Astrocyte (in vitro differentiated cells and primary cell): ENCODE data around the gene TWIST2. TPM values are rescaled to one million over a fixed set of nuclear protein-coding genes. Genes with fewer than 3 reads are reported as not detected.
A peak's percentile ranks its signal among the peaks of the same experiment; 100 is the strongest.

Experiments used
- DNase-seq: peaks from one replicate; pipeline ENCODE4 v3.0.0-alpha.2; 2010; ENCODE audit warnings: low read depth
- FAIRE-seq: peaks from 2 replicates; lab custom pipeline; 2011; peaks lifted over from hg19 to GRCh38; lab: Jason Lieb, UNC
- H2AFZ ChIP-seq: 2 replicates; pipeline ENCODE4 v1.6.0; 2012; ENCODE audit warnings: low read depth, low read length, inconsistent platforms
- H3K27ac ChIP-seq: 2 replicates; pipeline ENCODE4 v1.5.1; 2011; ENCODE audit warnings: low read depth, low read length, inconsistent platforms
- H3K27me3 ChIP-seq: 2 replicates; pipeline ENCODE4 v1.6.0; 2011; ENCODE audit warnings: low read length, inconsistent platforms; ENCODE audit not compliant: insufficient read depth
- H3K36me3 ChIP-seq: 2 replicates; pipeline ENCODE4 v1.5.1; 2011; ENCODE audit warnings: low read length, inconsistent platforms; ENCODE audit not compliant: insufficient read depth
- H3K4me1 ChIP-seq: 2 replicates; pipeline ENCODE4 v1.5.1; 2011; ENCODE audit warnings: low read length, inconsistent platforms; ENCODE audit not compliant: insufficient read depth
- H3K4me2 ChIP-seq: 2 replicates; pipeline ENCODE4 v1.6.0; 2012; ENCODE audit warnings: low read length, inconsistent platforms
- H3K4me3 ChIP-seq: 2 replicates; pipeline ENCODE4 v1.5.1; 2011; ENCODE audit warnings: low read depth, mild to moderate bottlenecking, low read length, inconsistent platforms; ENCODE audit not compliant: insufficient read depth
- H3K79me2 ChIP-seq: 2 replicates; pipeline ENCODE4 v1.6.0; 2012; ENCODE audit warnings: mild to moderate bottlenecking, low read length, inconsistent platforms; ENCODE audit not compliant: insufficient read depth
- H3K9ac ChIP-seq: 2 replicates; pipeline ENCODE4 v1.6.0; 2012; ENCODE audit warnings: mild to moderate bottlenecking, low read length, inconsistent platforms
- H3K9me3 ChIP-seq: 2 replicates; pipeline ENCODE4 v1.5.1; 2012; ENCODE audit warnings: low read depth, mild to moderate bottlenecking, low read length, inconsistent platforms; ENCODE audit not compliant: insufficient read depth
- H4K20me1 ChIP-seq: 2 replicates; pipeline ENCODE4 v1.6.0; 2012; ENCODE audit warnings: low read length, inconsistent platforms; ENCODE audit not compliant: insufficient read depth
- H3K27ac Mint-ChIP-seq: one replicate; pipeline ENCODE4 v1.8.0; 2021; ENCODE audit warnings: mild to moderate bottlenecking, mixed read lengths; ENCODE audit not compliant: unreplicated experiment
- H3K27me3 Mint-ChIP-seq: one replicate; pipeline ENCODE4 v1.8.0; 2021; ENCODE audit warnings: low read depth, mixed read lengths; ENCODE audit not compliant: unreplicated experiment
- H3K36me3 Mint-ChIP-seq: one replicate; pipeline ENCODE4 v1.8.0; 2021; ENCODE audit warnings: low read depth, mixed read lengths; ENCODE audit not compliant: unreplicated experiment
- H3K4me1 Mint-ChIP-seq: one replicate; pipeline ENCODE4 v1.8.0; 2021; ENCODE audit warnings: low read depth, mixed read lengths; ENCODE audit not compliant: unreplicated experiment
- H3K4me3 Mint-ChIP-seq: one replicate; pipeline ENCODE4 v1.8.0; 2021; ENCODE audit warnings: mild to moderate bottlenecking, moderate library complexity, mixed read lengths; ENCODE audit not compliant: unreplicated experiment
- H3K9me3 Mint-ChIP-seq: one replicate; pipeline ENCODE4 v1.8.0; 2021; ENCODE audit warnings: mild to moderate bottlenecking, mixed read lengths; ENCODE audit not compliant: unreplicated experiment
- CTCF ChIP-seq: IDR thresholded peaks from 2 replicates; pipeline ENCODE4 v1.5.1; 2011; ENCODE audit warnings: low read depth, mild to moderate bottlenecking, inconsistent platforms, low read length, moderate library complexity; ENCODE audit not compliant: insufficient read depth
- EZH2 ChIP-seq: IDR thresholded peaks from 2 replicates; pipeline ENCODE4 v1.6.1; 2012; ENCODE audit warnings: mild to moderate bottlenecking, low read length, inconsistent platforms; ENCODE audit not compliant: insufficient read depth
- total RNA-seq: library from RNA; stranded (reverse); gene quantifications from 2 replicates; pipeline ENCODE4 v1.2.1, GENCODE V29; 2021

Gene TWIST2
- total RNA-seq, 1 donor from 2014 or later: 3.2 TPM

- H2AFZ ChIP-seq: peak overlapping the region; percentile 49
- peak overlapping the region; percentile 77 for H3K27ac Mint-ChIP-seq
- no peaks in the 10 kb centered on the region for H3K79me2 ChIP-seq
- H3K9ac ChIP-seq: peak overlapping the region; percentile 57
- no peak overlapping the region for H3K4me3 ChIP-seq
- H4K20me1 ChIP-seq: no peaks in the 10 kb centered on the region
- peaks cover 8% of the 10 kb centered on the region for H3K4me1 Mint-ChIP-seq
- H3K9me3 ChIP-seq: peaks cover 3% of the 10 kb centered on the region
- peaks cover 3% of the 10 kb centered on the region for H3K36me3 Mint-ChIP-seq
- H3K27me3 Mint-ChIP-seq: peaks cover 4% of the 10 kb centered on the region
- H3K9me3 Mint-ChIP-seq: peaks cover 8% of the 10 kb centered on the region
- DNase-seq: peak; percentile 78
- peaks cover 18% of the 10 kb centered on the region for H3K4me1 ChIP-seq
- H3K36me3 ChIP-seq: peaks cover 3% of the 10 kb centered on the region
- H3K4me2 ChIP-seq: peak overlapping the region; percentile 70
- no peak for TF ChIP-seq CTCF
- TF ChIP-seq EZH2: no peak
- peak overlapping the region; percentile 50 for H3K4me3 Mint-ChIP-seq
- H3K27ac ChIP-seq: peak overlapping the region; percentile 76
- H3K27me3 ChIP-seq: no peaks in the 10 kb centered on the region
- no peak for FAIRE-seq
Observed at GRCh38 chr2:238914648-238915015, 66.7 kb downstream of the TWIST2 start.

GRCh38 chr2:238915196-238915595 lies 67.3 kb downstream of the TWIST2 start:
- H3K36me3 Mint-ChIP-seq: peaks cover 3% of the 10 kb centered on the region
- peaks cover 8% of the 10 kb centered on the region for H3K9me3 Mint-ChIP-seq
- H3K27ac Mint-ChIP-seq: no peak overlapping the region
- no peaks in the 10 kb centered on the region for H4K20me1 ChIP-seq
- no peak for DNase-seq
- TF ChIP-seq CTCF (no peak), EZH2 (no peak)
- H3K9me3 ChIP-seq: peaks cover 3% of the 10 kb centered on the region
- peaks cover 18% of the 10 kb centered on the region for H3K4me1 ChIP-seq
- H3K36me3 ChIP-seq: peaks cover 3% of the 10 kb centered on the region
- no peaks in the 10 kb centered on the region for H3K79me2 ChIP-seq
- H3K4me1 Mint-ChIP-seq: peaks cover 8% of the 10 kb centered on the region
- peak overlapping the region; percentile 15 for H3K9ac ChIP-seq
- no peak overlapping the region for H3K4me3 Mint-ChIP-seq
- H3K4me2 ChIP-seq: peak overlapping the region; percentile 70
- no peak overlapping the region for H3K4me3 ChIP-seq
- H3K27me3 Mint-ChIP-seq: peaks cover 8% of the 10 kb centered on the region
- H3K27ac ChIP-seq: peak overlapping the region; percentile 76
- no peaks in the 10 kb centered on the region for H3K27me3 ChIP-seq
- H2AFZ ChIP-seq: no peak overlapping the region
- no peak for FAIRE-seq

- H3K4me1 ChIP-seq: peaks cover 18% of the 10 kb centered on the region
- H3K9me3 ChIP-seq: peaks cover 3% of the 10 kb centered on the region
- H3K4me3 Mint-ChIP-seq: no peak overlapping the region
- no peaks in the 10 kb centered on the region for H3K79me2 ChIP-seq
- peaks cover 8% of the 10 kb centered on the region for H3K9me3 Mint-ChIP-seq
- DNase-seq: no peak
- no peak overlapping the region for H3K9ac ChIP-seq
- H3K36me3 Mint-ChIP-seq: peaks cover 3% of the 10 kb centered on the region
- H3K4me1 Mint-ChIP-seq: peaks cover 6% of the 10 kb centered on the region
- peaks cover 3% of the 10 kb centered on the region for H3K36me3 ChIP-seq
- no peak overlapping the region for H3K4me2 ChIP-seq
- H3K27ac Mint-ChIP-seq: no peak overlapping the region
- no peak overlapping the region for H3K4me3 ChIP-seq
- no peaks in the 10 kb centered on the region for H3K27me3 ChIP-seq
- H2AFZ ChIP-seq: no peak overlapping the region
- peak overlapping the region; percentile 33 for H3K27ac ChIP-seq
- no peaks in the 10 kb centered on the region for H4K20me1 ChIP-seq
- peaks cover 12% of the 10 kb centered on the region for H3K27me3 Mint-ChIP-seq
- TF ChIP-seq CTCF (no peak), EZH2 (no peak)
- FAIRE-seq: no peak
Observed at GRCh38 chr2:238915596-238915995, 67.7 kb downstream of the TWIST2 start.
